HG02870 (cell line): Measurements from ENCODE around the gene OR52N5.
A peak's percentile ranks its signal among the peaks of the same experiment; 100 is the strongest.

Source experiments
- ATAC-seq: cut with Tn5 transposase; IDR thresholded peaks from one replicate; pipeline ENCODE4 v1.9.1; 2021; ENCODE audit warnings: mild to moderate bottlenecking, moderate library complexity; ENCODE audit not compliant: unreplicated experiment

Gene OR52N5

GRCh38 chr11:5783255-5783654 lies at the start of gene OR52N5:
Gene OR52N5 (minus strand): TSS chr11:5783355. CDS start chr11:5778634, 4,721 bp downstream.
- no peak for ATAC-seq

GRCh38 chr11:5831196-5831829 lies 48.2 kb upstream of the OR52N5 start:
- no peak for ATAC-seq

DNA sequence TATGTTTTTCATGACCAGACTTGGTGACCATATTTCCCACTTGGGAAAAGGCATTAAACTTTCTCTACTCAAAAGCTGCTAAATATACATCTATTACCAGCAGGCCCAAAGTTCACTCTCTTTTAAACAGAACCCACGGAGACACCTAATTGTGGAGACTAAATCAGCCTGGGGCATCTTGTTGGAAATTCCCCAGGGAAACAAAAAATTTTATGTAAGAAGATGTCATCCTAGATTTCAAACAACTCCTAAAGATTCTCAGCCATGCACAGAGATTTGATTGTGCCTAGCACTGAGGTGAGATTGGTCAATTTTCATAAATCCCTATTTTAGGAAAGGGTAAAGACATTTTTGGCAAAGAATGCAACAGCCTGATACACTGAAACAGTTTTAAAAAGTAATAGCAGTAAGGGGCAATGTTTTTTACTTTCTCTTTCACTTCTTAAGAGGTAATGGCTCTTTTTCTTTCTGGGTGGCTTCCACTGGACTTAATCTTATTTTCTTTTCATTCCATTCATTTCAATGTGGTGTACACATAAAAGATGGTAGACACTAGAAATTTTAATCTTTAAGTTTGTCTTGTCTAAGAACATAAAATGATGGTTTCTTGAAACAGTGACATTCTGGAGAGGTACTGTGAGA lies 35.2 kb upstream of the OR52N5 start:
- peak; percentile 62 for ATAC-seq

DNA sequence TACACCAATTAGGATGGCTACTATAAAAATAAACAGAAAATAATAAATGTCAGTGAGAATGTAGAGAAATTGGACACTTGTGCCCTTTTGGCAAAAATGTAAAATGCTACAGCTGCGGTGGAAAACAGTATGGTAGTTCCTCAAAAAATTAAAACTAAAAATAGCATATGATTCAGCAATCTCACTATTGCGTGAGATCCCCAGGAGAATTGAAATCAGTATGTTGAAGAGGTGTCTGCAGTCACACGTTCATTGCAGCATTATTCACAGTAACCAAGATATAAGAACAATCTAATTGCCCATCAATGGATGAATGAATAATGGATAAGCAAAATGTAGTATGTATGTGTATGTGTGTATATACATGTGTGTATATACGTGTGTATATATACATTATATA lies 32.4 kb upstream of the OR52N5 start:
- no peak for ATAC-seq

- no peak for ATAC-seq
Measured at GRCh38 chr11:5809905-5810795, 27.0 kb upstream of the OR52N5 start.

GRCh38 chr11:5809122-5809519 lies 26.0 kb upstream of the OR52N5 start:
- peak; percentile 17 for ATAC-seq

DNA sequence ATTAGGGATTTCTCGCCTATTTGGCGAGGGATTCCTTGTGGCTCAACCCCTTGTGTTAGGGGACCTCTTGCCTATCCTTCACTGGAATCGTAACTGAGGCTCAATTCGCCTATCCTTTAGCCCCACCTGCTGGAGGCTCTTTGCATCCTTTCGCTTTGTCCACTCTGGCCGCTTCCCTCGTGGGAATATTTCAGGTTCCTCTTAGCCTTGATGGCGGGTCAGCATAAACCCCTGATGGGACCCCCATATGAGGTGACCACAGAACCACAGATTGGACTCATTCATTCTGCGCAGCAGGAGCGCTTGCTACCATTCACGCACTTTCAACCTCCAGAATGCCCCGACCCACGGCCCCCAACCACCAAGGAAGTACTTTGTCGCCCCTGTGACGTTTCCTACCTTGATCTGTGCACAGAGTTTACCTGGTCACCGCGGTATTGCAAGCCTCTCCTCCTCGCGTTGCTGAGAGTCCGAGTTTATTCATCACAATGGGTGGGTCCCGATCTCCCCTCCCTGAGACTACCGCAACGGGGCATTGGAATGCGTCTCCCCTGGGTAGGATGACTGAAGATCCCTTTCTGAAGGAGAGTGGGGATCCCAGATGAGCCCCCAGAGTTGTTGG lies 25.5 kb upstream of the OR52N5 start, which contains the start of gene OR52N2:
OR52N2 (plus strand) TSS at position 425 of the 622 bp plus-strand sequence. CDS start 11,412 bp downstream, outside the sequence.
- peak; percentile 98 for ATAC-seq

- ATAC-seq = no peak
Measured at GRCh38 chr11:5807580-5807979, 24.4 kb upstream of the OR52N5 start.

DNA sequence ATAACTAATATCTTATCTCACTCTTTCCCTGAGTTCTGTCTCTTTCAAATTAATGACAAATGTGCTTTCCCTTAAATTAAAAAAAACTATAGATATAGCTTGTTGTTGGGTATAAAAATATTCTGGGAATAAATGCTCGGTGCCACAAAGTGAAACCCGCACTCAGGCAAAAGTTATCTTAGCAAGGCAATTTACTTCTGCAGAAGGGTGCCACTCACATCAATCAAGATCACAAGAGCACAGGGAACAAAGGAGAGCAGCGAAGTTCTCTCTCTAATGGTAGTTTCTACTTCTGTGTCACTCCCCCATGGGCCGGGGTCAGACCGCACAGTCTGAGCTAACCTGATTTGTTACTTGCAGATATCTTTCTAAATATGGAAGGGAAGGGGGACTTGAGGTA lies 20.8 kb upstream of the OR52N5 start:
- no peak for ATAC-seq

GRCh38 chr11:5796541-5796940 lies 13.4 kb upstream of the OR52N5 start:
- ATAC-seq = no peak

DNA sequence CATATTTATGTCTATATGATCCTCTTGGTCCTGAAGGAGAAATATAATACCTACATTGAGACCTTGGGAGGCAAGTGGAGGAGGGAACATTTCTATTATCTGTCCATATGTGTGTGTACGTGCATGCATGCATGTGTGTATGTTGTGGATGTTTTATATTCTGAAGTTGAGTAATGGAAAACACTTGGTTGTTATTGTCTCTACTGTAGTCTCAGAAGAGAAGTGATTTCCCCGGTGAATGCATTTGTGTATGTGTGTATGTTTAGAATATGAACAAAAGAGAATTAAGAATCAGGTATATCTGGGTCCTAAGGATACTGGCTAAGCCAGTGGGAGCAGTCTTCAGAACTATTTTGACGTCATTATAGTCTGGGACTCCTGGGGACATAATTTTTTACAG lies 8.0 kb upstream of the OR52N5 start, which contains the start of gene OR52N1:
OR52N1 (minus strand) TSS at position 101 of the 400 bp plus-strand sequence. CDS start 2,449 bp downstream, outside the sequence.
- no peak for ATAC-seq

GRCh38 chr11:5767056-5767455 lies 16.1 kb downstream of the OR52N5 start:
- ATAC-seq = no peak

- ATAC-seq = no peak
Measured at GRCh38 chr11:5753943-5754342, 29.2 kb downstream of the OR52N5 start, which contains the start of gene OR52N4. Gene OR52N4 (plus strand): TSS chr11:5754243. CDS start chr11:5754741, 498 bp downstream.

DNA sequence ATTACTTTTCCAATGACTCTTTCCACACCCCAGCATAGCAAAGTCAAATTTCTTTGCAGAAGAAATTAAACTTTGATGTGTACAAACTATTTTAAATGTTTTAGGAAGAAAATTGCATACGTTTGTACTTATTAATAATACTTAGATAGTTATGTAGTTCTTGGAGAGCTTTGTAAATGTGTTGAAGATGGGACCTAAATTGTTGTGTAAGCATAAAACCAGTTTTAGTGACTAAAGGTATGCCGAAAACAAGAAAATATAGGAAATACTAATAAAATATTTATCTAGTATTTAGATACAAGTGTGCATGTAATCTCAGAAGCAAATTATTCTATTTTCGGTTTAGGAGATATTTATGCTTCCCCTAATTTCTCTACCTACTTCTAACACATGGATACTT lies 33.3 kb downstream of the OR52N5 start:
- ATAC-seq = no peak

- ATAC-seq = no peak
Measured at GRCh38 chr11:5746614-5747013, 36.5 kb downstream of the OR52N5 start.

DNA sequence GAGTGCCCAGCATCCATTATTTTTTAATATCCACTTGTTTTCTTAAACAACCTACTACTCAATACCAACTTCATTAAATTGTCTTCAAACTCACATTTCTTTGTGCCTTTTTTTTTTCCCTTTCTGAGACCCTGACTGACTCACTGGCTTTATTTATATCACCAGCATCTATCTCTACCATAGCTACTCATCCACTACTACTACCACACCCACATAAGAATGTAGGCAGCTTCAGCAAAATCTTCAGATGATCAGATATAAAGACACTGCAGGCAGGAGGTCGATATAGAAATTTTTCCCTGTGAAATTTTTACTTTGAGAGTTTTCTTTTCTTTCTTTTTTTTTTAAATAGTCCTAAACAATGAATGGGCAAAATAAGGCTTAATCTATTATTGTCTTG lies 44.7 kb downstream of the OR52N5 start:
- ATAC-seq = no peak

- no peak for ATAC-seq
Measured at GRCh38 chr11:5737670-5738392, 45.3 kb downstream of the OR52N5 start.

GRCh38 chr11:5737091-5737490 lies 46.1 kb downstream of the OR52N5 start:
- ATAC-seq = no peak

GRCh38 chr11:5736396-5736795 lies 46.8 kb downstream of the OR52N5 start, which contains the start of gene OR56B1:
Gene OR56B1 (plus strand): TSS chr11:5736448. CDS start chr11:5736517, 69 bp downstream.
- no peak for ATAC-seq

DNA sequence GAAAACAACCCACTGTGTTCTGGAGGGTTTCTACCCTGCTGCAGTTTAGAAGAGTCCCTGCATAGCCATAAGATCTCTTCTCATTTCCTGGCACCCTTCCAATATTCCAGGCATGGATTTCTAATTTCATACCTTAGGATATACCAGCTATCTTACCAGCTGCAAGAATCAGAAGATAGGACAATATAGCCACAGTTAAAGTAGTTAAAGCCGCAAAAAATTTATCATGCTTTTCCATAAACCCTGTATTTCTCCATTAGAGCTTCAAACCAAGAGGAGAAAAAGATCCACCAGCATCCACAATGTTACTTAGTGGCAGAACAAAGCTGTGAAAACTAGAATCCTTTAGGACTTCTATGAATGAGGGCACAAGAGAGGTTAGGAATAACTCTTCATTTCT lies 55.5 kb downstream of the OR52N5 start:
- ATAC-seq = no peak
